H1 (cell line): ENCODE data around the gene MALT1. TPM values are rescaled to one million over a fixed set of nuclear protein-coding genes. Genes with fewer than 3 reads are reported as not detected.

Experiments used
- GABPA ChIP-seq: IDR thresholded peaks from 2 replicates; pipeline ENCODE4 v1.6.1; 2011; ENCODE audit warnings: mild to moderate bottlenecking, low read length, moderate library complexity, borderline replicate concordance; ENCODE audit not compliant: insufficient read depth
- GTF2F1 ChIP-seq: IDR thresholded peaks from 2 replicates; pipeline ENCODE4 v1.6.1; 2012; ENCODE audit warnings: low read depth, low read length, improper control_type of control experiment, borderline replicate concordance
- JUN ChIP-seq: IDR thresholded peaks from 2 replicates; pipeline ENCODE4 v1.6.1; 2011; ENCODE audit warnings: low read depth, mild to moderate bottlenecking, improper control_type of control experiment, low read length
- NRF1 ChIP-seq: IDR thresholded peaks from 2 replicates; pipeline ENCODE4 v1.6.1; 2011; ENCODE audit warnings: mild to moderate bottlenecking, low read depth, low read length, improper control_type of control experiment
- SIN3A ChIP-seq, 2 experiments: IDR thresholded peaks in 1 of 2; conservative IDR thresholded peaks in 1 of 2; 2 replicates each; pipeline ENCODE4 v1.6.1; 2011 to 2012; ENCODE audit warnings: low read length in 2 of 2, improper control_type of control experiment in 1 of 2, low read depth in 1 of 2, mild to moderate bottlenecking in 1 of 2
- polyA plus RNA-seq, 7 experiments: library from polyadenylated mRNA; depleted of rRNA in 3 of 7; stranded (reverse) in 5 of 7; unstranded in 2 of 7; fragments of >200 nt in 5 of 7; fragments of 200-250 nt in 2 of 7; gene quantifications; 1 replicate in 5 of 7; 2 replicates in 1 of 7; 4 replicates in 1 of 7; pipeline versions ENCODE4 v1.2.1 to v1.2.3, GENCODE V29; 2011 to 2013; ENCODE audit warnings: missing spikeins in 2 of 7, mixed read lengths in 2 of 7
- total RNA-seq: library from RNA; stranded (reverse); fragmentation: NEBNext Ultra II Directional; extraction: Animal tissue kit (Norgen Biotek cat#: 25700); gene quantifications from 2 replicates; pipeline ENCODE4 v1.2.1, GENCODE V29; 2021
- TF ChIP-seq, protein P1 (sequence below): IDR thresholded peaks from 2 replicates; pipeline ENCODE4 v1.6.1; 2012; ENCODE audit warnings: low read length, inconsistent platforms
- TF ChIP-seq, protein P2 (sequence below): IDR thresholded peaks from 2 replicates; pipeline ENCODE4 v1.6.1; 2012; ENCODE audit warnings: inconsistent platforms

Gene MALT1
- total and polyA plus RNA-seq, 2 of the 8 experiments (the other 6 are each of a cell fraction or from before 2014, with no cell fraction given): 10.7 to 25.9 TPM

DNA sequence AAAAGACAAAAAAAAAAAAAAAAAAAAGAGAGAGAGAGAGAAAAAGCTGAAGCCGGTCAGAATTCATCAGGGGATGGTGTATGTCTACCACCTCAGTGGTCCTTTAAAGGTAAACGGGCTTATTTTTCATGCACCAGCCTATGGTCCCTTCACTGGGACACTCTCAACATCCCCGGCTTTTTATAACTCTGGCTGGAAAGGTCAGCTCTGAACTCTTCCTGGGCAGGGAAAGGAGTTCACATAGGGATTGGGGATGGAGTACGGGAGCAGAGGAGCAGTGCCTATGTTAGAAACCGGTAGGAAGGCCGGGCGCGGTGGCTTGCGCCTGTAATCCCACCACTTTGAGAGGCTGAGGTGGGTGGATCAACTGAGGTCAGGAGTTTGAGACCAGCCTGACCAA lies 10.3 kb upstream of the MALT1 start (continued):
- TF ChIP-seq GABPA (no peak), NRF1 (no peak), JUN (no peak), GTF2F1 (no peak), SIN3A (conservative IDR thresholded peaks at IDR 0.05 in 1 of 2, IDR thresholded peaks at IDR 0.05 in 1 of 2; ENCODE audit: low read depth in 1 of 2, low read length in 2 of 2) (no peak)
- TF ChIP-seq, protein P1, sequence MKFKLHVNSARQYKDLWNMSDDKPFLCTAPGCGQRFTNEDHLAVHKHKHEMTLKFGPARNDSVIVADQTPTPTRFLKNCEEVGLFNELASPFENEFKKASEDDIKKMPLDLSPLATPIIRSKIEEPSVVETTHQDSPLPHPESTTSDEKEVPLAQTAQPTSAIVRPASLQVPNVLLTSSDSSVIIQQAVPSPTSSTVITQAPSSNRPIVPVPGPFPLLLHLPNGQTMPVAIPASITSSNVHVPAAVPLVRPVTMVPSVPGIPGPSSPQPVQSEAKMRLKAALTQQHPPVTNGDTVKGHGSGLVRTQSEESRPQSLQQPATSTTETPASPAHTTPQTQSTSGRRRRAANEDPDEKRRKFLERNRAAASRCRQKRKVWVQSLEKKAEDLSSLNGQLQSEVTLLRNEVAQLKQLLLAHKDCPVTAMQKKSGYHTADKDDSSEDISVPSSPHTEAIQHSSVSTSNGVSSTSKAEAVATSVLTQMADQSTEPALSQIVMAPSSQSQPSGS: no peak
- TF ChIP-seq, protein P2, sequence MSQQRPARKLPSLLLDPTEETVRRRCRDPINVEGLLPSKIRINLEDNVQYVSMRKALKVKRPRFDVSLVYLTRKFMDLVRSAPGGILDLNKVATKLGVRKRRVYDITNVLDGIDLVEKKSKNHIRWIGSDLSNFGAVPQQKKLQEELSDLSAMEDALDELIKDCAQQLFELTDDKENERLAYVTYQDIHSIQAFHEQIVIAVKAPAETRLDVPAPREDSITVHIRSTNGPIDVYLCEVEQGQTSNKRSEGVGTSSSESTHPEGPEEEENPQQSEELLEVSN: no peak
- TF ChIP-seq, all 59 proteins: peak for 0
